NCI-H1092 treated with DMSO at 0.1 percent for 48 hours (cell line): Measurements from ENCODE around the gene NEDD4L.

Source experiments
- DNase-seq: peaks from one replicate; lab custom pipeline; 2025; lab: John Stamatoyannopoulos, UW

NEDD4L gene

GRCh38 chr18:58052960-58053359, 8.9 kb downstream of the NEDD4L start:
- DNase-seq: no peak

GRCh38 chr18:58054041-58054781, 10.2 kb downstream of the NEDD4L start:
- DNase-seq: no peak

- DNase-seq: no peak
Observed at GRCh38 chr18:58055890-58056558, 12.0 kb downstream of the NEDD4L start.

- DNase-seq: no peak
Observed at GRCh38 chr18:58056852-58057251, 12.8 kb downstream of the NEDD4L start.

GRCh38 chr18:58057291-58057965, 13.4 kb downstream of the NEDD4L start:
- DNase-seq: peak; percentile 20

GRCh38 chr18:58058720-58059119, 14.7 kb downstream of the NEDD4L start:
- no peak for DNase-seq

GRCh38 chr18:58060254-58060653, 16.2 kb downstream of the NEDD4L start:
- DNase-seq: no peak

GRCh38 chr18:58061349-58061748, 17.3 kb downstream of the NEDD4L start:
- DNase-seq: no peak

GRCh38 chr18:58064406-58064998, 20.5 kb downstream of the NEDD4L start:
- DNase-seq: no peak

GRCh38 chr18:58065956-58066355, 21.9 kb downstream of the NEDD4L start:
- DNase-seq: no peak

- DNase-seq: no peak
Observed at GRCh38 chr18:58067601-58068000, 23.6 kb downstream of the NEDD4L start.

- DNase-seq: no peak
Observed at GRCh38 chr18:58069099-58069498, 25.1 kb downstream of the NEDD4L start.

- DNase-seq: no peak
Observed at GRCh38 chr18:58069721-58070292, 25.8 kb downstream of the NEDD4L start.

GRCh38 chr18:58076052-58076451, 32.0 kb downstream of the NEDD4L start:
- no peak for DNase-seq

- DNase-seq: no peak
Observed at GRCh38 chr18:58077329-58077728, 33.3 kb downstream of the NEDD4L start.

GRCh38 chr18:58078889-58079573, 35.0 kb downstream of the NEDD4L start:
- no peak for DNase-seq

- no peak for DNase-seq
Observed at GRCh38 chr18:58080451-58080850, 36.4 kb downstream of the NEDD4L start.

GRCh38 chr18:58087928-58088690, 44.1 kb downstream of the NEDD4L start:
- DNase-seq: no peak

GRCh38 chr18:58088691-58089065, 44.7 kb downstream of the NEDD4L start:
- DNase-seq: peak; percentile 10

- no peak for DNase-seq
Observed at GRCh38 chr18:58091099-58091611, 47.1 kb downstream of the NEDD4L start.

GRCh38 chr18:58093311-58093803, 49.3 kb downstream of the NEDD4L start:
- no peak for DNase-seq
